GM19025 (cell line): ENCODE measurements around the gene SLC16A9.
"Not testable (repeated sequence)": the region's sequence is repeated elsewhere in the genome, so short reads cannot be mapped to it uniquely, and the experiment has no call there.

ENCODE experiments used
- ATAC-seq: cut with Tn5 transposase; IDR thresholded peaks from one replicate; pipeline ENCODE4 v1.9.1; 2021; ENCODE audit warnings: mild to moderate bottlenecking, low read depth, moderate library complexity; ENCODE audit not compliant: unreplicated experiment

Gene SLC16A9, protein sequence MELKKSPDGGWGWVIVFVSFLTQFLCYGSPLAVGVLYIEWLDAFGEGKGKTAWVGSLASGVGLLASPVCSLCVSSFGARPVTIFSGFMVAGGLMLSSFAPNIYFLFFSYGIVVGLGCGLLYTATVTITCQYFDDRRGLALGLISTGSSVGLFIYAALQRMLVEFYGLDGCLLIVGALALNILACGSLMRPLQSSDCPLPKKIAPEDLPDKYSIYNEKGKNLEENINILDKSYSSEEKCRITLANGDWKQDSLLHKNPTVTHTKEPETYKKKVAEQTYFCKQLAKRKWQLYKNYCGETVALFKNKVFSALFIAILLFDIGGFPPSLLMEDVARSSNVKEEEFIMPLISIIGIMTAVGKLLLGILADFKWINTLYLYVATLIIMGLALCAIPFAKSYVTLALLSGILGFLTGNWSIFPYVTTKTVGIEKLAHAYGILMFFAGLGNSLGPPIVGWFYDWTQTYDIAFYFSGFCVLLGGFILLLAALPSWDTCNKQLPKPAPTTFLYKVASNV

DNA sequence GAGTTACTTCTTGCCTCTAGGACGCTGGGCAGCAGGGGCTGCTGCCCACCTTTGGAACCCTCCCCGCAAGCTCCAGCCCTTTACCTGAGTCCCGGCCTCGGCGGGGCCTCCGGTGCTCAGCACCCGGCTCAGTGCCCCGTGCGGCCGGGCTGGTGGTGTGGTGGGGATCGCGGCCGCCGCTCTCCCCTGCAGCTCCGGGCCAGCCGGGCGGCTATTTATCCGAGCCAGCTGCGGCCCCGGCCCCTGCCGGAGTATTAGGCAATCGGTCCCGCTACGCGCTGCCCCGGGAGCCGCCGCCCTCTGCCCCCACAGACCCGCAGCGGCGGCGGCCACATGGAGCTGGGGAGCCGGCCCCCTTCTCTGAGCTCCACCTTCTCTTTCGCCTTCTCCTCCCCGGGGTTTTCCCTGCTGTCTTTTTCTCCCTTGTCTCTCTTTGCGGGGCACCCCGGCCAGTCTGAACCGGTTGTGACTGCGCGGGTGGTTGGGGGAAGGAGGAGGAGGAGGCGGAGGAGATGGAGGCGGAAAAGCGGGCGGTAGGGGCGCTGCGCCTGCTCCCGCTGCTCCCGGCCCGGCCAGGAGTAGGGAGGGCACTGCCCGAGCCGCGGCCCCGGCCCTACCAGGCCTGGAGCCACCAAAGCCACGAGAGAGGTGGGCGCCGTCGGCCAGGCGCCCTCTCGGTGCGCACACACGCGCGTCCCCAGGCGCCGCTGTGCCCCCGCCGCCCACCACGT, at the start of gene SLC16A9:
Gene SLC16A9, minus strand, starts transcription at position 456 of the 731 bp plus-strand sequence. CDS start 25,559 bp downstream, outside the sequence.
- peak; percentile 87 for ATAC-seq

- no peak for ATAC-seq
Observed at GRCh38 chr10:59757966-59758365, 48.3 kb upstream of the SLC16A9 start.

DNA sequence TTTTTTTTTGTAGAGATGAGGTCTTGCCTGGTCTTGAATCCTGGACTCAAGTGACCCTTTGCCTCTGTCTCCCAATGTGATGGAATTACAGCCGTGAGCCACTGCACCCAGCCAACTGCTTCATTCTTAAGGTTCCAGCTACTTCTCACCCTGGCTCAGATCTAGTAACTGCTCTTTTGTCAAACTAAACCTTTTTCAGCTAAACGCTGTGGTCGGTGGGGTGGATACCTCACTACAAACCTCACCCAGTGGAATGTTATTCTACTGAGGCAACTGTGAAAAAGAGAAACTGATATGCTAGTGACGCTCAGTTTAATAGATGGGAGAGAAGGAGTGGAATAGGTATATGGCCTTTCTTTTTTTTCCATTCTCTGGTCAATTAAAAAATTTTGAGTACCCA, 45.3 kb upstream of the SLC16A9 start:
- no peak for ATAC-seq

GRCh38 chr10:59753267-59753666, 43.6 kb upstream of the SLC16A9 start, which contains the start of gene MRLN:
TSS of gene MRLN (minus strand) at chr10:59753455.
- ATAC-seq: no peak

DNA sequence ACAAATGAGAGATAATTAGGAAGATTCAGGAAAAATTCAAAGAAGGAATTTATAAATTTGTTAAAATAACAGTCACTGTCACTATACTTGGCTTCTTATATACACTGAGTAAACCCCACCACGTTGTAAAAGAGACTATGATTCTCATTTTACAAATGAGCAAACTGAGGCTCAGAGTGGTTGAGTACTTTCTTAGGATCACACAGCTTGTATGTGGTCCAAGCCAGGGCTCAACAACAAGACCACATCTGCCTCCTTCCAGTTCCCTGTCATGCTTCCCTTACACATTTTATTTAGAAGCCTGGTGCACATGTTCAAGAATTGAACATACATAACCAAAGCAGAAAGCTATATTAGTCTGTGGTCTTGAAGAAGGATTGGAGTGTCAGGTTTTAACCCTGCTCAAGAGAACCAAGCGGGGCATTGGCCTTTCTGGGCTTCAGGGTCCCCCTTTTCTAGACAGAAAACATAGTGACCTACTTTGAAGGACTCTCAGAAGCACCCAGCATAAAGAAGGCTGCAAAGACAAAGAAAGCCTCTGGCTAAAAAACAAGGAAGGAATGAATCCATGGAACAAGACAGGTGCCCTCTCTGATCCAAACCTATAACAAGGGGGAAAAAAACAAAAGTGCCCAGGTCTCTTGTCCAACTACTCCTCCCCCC, 42.8 kb upstream of the SLC16A9 start:
- ATAC-seq: no peak

DNA sequence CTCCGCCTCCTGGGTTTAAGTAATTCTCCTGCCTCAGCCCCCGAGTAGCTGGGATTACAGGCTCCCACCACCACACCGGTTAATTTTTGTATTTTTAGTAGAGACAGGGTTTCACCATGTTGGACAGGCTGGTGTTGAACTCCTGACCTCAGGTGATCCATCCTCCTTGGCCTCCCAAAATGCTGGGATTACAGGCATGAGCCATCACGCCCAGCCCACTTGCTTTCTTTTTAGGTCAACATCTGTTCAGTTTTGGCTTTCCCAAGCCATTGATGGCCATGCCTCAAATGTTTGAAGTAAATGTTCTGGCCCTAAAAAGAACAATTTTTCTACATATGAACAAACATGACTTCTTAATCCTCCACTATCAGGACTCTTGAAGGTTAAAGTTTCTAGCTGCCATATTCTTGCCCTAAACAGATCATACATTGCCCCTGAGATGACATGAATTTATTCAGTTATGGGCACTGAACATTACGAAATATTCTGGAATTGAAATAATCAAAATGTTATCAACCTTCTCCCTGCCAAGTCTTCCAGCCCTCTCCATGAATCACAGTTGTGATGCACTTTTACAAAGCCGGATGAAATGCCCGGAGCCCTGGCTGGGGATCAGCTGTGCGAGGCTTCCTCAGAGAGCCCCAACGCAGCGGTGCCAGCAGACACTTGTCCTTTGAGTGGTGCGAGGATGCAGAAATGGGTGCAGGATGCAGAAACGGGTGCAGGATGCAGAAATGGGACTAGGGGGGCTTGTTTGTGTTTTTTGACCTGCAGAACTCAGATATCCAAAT, 40.7 kb upstream of the SLC16A9 start:
- ATAC-seq: no peak

DNA sequence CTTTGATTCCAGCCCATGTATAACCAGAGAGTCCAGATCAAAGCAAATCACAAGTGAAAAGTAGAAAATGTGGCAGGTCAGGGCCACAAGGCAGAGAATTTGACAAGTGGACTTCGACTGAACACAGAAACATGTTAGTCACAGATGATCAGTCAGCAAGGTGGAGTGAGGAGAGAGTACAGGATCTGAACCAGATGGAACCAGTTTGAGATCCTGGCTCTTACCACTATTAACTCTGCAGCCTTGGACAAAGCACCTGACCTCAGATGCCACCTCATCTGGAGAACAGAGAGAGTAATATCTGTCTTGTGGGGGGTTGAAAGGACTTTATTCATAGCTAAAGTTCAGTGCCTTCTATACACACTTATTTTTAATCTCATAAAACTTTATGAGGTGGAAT, 39.2 kb upstream of the SLC16A9 start:
- no peak for ATAC-seq

DNA sequence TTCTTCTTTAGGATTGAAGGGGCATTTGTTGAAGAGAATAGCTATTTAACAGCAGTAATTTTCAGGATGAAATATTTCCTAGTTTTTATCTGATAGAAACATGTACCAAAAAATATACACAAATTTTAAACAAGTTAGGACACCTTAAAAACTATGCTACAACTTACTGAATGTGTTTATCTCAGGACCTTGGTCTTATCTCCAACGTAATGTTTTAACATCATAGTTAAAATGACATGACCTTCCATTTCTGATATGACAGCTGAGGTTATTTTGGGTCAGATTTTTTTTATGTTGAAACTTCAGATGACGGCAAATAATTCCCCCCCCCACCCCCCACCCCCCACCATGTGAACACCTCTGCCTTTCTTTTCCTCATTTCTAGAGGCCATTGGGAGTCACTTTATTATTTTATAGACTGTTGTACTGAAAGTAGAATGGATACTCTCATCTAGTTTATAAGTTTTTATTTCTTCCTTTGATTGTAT, 35.6 kb upstream of the SLC16A9 start:
- ATAC-seq: no peak

DNA sequence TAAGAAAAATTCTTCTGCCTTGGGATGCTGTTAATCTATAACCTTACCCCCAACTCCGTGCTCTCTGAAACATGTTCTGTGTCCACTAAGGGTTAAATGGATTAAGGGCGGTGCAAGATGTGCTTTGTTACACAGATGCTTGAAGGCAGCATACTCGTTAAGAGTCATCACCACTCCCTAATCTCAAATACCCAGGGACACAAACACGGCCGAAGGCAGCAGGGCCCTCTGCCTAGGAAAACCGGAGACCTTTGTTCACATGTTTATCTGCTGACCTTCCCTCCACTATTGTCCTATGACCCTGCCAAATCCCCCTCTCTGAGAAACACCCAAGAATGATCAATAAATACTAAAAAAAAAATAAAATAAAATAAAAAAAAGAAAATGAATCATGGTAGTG, 35.1 kb upstream of the SLC16A9 start:
- ATAC-seq: not testable (repeated sequence)

GRCh38 chr10:59744156-59744555, 34.5 kb upstream of the SLC16A9 start:
- ATAC-seq: not testable (repeated sequence)

DNA sequence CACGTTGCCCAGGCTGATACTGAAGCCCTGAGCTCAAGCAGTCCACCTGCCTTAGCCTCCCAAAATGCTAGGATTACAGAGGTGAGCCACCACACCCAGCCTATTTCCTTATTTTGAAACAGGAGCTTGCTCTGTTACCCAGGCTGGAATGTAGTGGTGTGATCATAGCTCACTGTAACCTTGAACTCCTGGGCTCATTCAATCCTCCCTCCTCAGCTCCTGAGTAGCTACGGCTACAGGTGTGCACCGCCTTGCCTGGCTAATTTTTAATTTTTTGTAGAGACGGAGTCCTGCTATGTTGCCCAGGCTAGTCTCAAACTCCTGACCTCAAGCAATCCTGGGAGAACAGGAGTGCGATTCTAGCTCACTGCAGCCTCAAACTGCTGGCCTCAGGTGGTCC, 31.9 kb upstream of the SLC16A9 start:
- ATAC-seq: no peak

DNA sequence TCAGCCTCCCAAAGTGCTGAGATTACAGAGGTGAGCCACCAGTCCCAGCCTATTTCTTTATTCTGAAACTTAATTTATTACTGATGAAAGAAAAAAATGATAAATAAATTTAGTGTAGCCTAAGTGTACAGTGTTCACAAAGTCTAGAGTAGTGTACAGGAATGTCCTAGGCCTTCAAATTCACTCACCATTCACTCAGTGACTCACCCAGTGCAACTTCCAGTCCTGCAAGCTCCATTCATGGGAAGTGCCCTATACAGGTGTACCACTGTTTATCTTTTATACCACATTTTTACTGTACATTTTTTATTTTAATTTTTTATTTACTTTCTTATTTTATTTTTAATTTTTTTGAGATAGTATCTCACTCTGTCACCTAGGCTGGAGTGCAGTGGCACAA, 31.4 kb upstream of the SLC16A9 start:
- no peak for ATAC-seq

GRCh38 chr10:59736749-59737148, 27.1 kb upstream of the SLC16A9 start:
- ATAC-seq: no peak

GRCh38 chr10:59735296-59735695, 25.6 kb upstream of the SLC16A9 start:
- no peak for ATAC-seq

- no peak for ATAC-seq
Observed at GRCh38 chr10:59734014-59734462, 24.4 kb upstream of the SLC16A9 start.

DNA sequence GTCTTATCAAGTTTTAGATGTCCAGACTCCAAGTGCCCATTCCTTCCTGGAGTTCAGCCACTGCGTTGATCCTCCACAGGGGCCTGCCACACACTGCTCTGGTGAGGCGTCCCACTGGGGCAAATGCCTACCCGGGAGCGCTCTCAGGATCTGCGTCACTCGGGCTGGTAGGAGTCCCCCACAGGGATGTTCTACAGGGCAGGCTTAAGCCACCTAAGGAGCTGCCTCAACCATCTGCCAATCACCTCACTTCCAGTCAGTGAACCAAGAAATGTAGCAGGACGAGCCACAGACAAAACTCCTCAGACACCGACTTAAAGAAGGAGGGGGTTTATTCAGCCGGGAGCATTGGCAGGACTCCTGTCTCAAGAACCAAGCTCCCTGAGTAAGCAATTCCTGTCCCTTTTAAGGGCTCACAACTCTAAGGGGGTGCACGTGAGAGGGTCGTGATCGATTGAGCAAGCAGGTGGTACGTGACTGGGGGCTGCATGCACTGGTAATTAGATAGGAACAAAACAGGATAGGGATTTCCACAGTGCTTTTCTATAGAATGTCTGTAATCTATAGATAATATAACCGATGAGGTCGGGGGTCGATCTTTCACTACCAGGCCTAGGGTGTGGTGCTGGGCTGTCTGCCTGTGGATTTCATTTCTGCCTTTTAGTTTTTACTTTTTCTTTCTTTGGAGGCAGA, 23.8 kb upstream of the SLC16A9 start:
- ATAC-seq: not testable (repeated sequence)

DNA sequence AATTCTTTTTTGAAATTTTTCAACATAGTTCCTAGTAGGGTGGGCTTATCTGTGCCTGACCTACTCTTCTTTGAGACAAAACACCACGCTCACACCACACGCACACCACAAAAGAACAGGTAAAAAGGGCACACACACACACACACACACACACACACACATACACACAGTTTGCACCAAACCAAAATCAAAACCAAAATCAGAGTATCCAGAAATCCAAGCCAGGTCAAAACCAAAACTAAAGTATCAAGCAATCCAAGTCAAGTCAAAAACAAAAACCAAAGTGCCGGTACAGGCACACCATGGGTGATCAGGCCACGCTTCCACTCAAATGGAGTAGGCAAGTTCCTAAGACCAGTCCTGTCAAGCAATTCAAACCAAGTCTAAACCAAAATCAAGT, 23.2 kb upstream of the SLC16A9 start:
- not testable (repeated sequence) for ATAC-seq

GRCh38 chr10:59729167-59729566, 19.5 kb upstream of the SLC16A9 start:
- not testable (repeated sequence) for ATAC-seq
